HCT116 (cell line): Measurements from ENCODE around the gene PFKFB3. TPM values are rescaled to one million over a fixed set of nuclear protein-coding genes. Genes with fewer than 3 reads are reported as not detected.
A peak's percentile ranks its signal among the peaks of the same experiment; 100 is the strongest.

Experiments
- ATAC-seq: fragments of 200-7000 bp; cut with Tn5 transposase; 2 replicates; pipeline ENCODE4 v1.9.1; 2020; ENCODE audit warnings: mild to moderate bottlenecking, moderate library complexity
- BruUV-seq: library from RNA; stranded (reverse); fragments of 400-500 nt; replicated peaks from 2 replicates; lab custom pipeline; 2021; lab: Mats Ljungman, UMichigan
- CTCF ChIA-PET: fragments of 300-600 bp; sonication (Branson Sonifier 250); formaldehyde crosslinking; loops from one replicate; lab custom pipeline; 2021; ENCODE audit warnings: antibody characterized with exemption; lab: Charles Lee
- POLR2A ChIA-PET: fragments of 300-600, 350-600 bp; sonication (Branson Sonifier 250); formaldehyde crosslinking; loops from one replicate; lab custom pipeline; 2021; ENCODE audit warnings: antibody characterized with exemption; lab: Charles Lee
- RAD21 ChIA-PET, 2 experiments: fragments of 300-600 bp; sonication (Branson Sonifier 250); formaldehyde crosslinking; loops; one replicate each; lab custom pipeline; 2023; ENCODE audit warnings: low total read pairs in 2 of 2; ENCODE audit not compliant: uncharacterized antibody in 2 of 2, unreplicated experiment in 2 of 2, low non-redundant PET in 1 of 2; lab: Charles Lee
- DNase-seq: peaks from one replicate; pipeline ENCODE4 v3.0.0-alpha.2; 2010; ENCODE audit warnings: low read depth, low spot score
- H2AFZ ChIP-seq: fragments of 200-600 bp; shearing (Covaris generic), sonication (generic); 2 replicates; pipeline ENCODE4 v1.6.1; 2017; ENCODE audit warnings: low read depth, mixed run types, mixed read lengths, antibody characterized with exemption, low read length; ENCODE audit not compliant: poor library complexity, severe bottlenecking
- H3K27ac ChIP-seq: 2 replicates; pipeline ENCODE4 v1.5.1; 2012; ENCODE audit warnings: low read depth, low read length
- H3K27me3 ChIP-seq: fragments of 200-600 bp; sonication (generic); 2 replicates; pipeline ENCODE4 v1.6.1; 2016; ENCODE audit warnings: mixed run types, low read length, mixed read lengths; ENCODE audit not compliant: insufficient read depth
- H3K36me3 ChIP-seq, 2 experiments: fragments of 200-500 bp in 1 of 2; fragments of 200-600 bp in 1 of 2; sonication (Bioruptor generic) in 1 of 2; sonication (generic) in 1 of 2; 2 replicates each; pipeline versions ENCODE4 v1.5.1 to v1.6.1; 2014 to 2016; ENCODE audit warnings: low read length in 2 of 2, inconsistent platforms in 1 of 2, mixed read lengths in 1 of 2, mixed run types in 1 of 2; ENCODE audit not compliant: insufficient read depth in 2 of 2, control insufficient read depth in 1 of 2
- H3K4me1 ChIP-seq, 2 experiments: fragments of 200-600 bp in 1 of 2; sonication (generic) in 1 of 2; 2 replicates each; pipeline versions ENCODE4 v1.5.1 to v1.6.1; 2012 to 2017; ENCODE audit warnings: low read length in 2 of 2, inconsistent platforms in 1 of 2, mild to moderate bottlenecking in 1 of 2, mixed read lengths in 1 of 2, mixed run types in 1 of 2, moderate library complexity in 1 of 2; ENCODE audit not compliant: insufficient read depth in 2 of 2, control insufficient read depth in 1 of 2
- H3K4me2 ChIP-seq: fragments of 200-600 bp; sonication (generic); 2 replicates; pipeline ENCODE4 v1.6.1; 2017; ENCODE audit warnings: mixed run types, low read length, mixed read lengths
- H3K4me3 ChIP-seq, 2 experiments: fragments of 200-600 bp in 1 of 2; sonication (generic) in 1 of 2; replicated peaks in 1 of 2; 2 replicates each; pipeline ENCODE4 v1.5.1; 2011 to 2016; ENCODE audit warnings: low read length in 2 of 2, control low read depth in 1 of 2, low read depth in 1 of 2, mild to moderate bottlenecking in 1 of 2, mixed read lengths in 1 of 2, mixed run types in 1 of 2
- H3K79me2 ChIP-seq: fragments of 200-600 bp; sonication (generic); 2 replicates; pipeline ENCODE4 v1.6.1; 2017; ENCODE audit warnings: mild to moderate bottlenecking, mixed run types, low read length, moderate library complexity, mixed read lengths; ENCODE audit not compliant: insufficient read depth
- H3K9ac ChIP-seq: fragments of 200-600 bp; sonication (generic); 2 replicates; pipeline ENCODE4 v1.6.1; 2016; ENCODE audit warnings: low read length, mixed read lengths
- H3K9me2 ChIP-seq: fragments of 200-600 bp; sonication (generic), shearing (Covaris generic); 2 replicates; pipeline ENCODE4 v1.6.1; 2017; ENCODE audit warnings: mixed run types, mild to moderate bottlenecking, moderate library complexity; ENCODE audit not compliant: insufficient read depth
- H3K9me3 ChIP-seq, 2 experiments: fragments of 200-500 bp in 1 of 2; fragments of 200-600 bp in 1 of 2; sonication (Bioruptor generic) in 1 of 2; sonication (generic) in 1 of 2; 2 replicates each; pipeline ENCODE4 v1.6.1; 2014 to 2017; ENCODE audit warnings: low read length in 2 of 2, mixed read lengths in 2 of 2, inconsistent platforms in 1 of 2, low read depth in 1 of 2, mild to moderate bottlenecking in 1 of 2, mixed run types in 1 of 2, moderate library complexity in 1 of 2; ENCODE audit not compliant: control insufficient read depth in 1 of 2, insufficient read depth in 1 of 2
- H4K20me1 ChIP-seq: fragments of 200-600 bp; sonication (generic), shearing (Covaris generic); 2 replicates; pipeline ENCODE4 v1.6.1; 2017; ENCODE audit warnings: mixed run types, mild to moderate bottlenecking, moderate library complexity; ENCODE audit not compliant: insufficient read depth
- CBX3 ChIP-seq: IDR thresholded peaks from 2 replicates; pipeline ENCODE4 v1.6.1; 2012; ENCODE audit warnings: low read depth
- CEBPB ChIP-seq: IDR thresholded peaks from 2 replicates; pipeline ENCODE4 v1.6.1; 2012; ENCODE audit warnings: low read depth
- EGR1 ChIP-seq: IDR thresholded peaks from 2 replicates; pipeline ENCODE4 v1.6.1; 2012; ENCODE audit warnings: low read depth
- ELF1 ChIP-seq: IDR thresholded peaks from 2 replicates; pipeline ENCODE4 v1.6.1; 2012; ENCODE audit warnings: low read depth, borderline replicate concordance
- JUND ChIP-seq: IDR thresholded peaks from 2 replicates; pipeline ENCODE4 v1.6.1; 2012
- POLR2A ChIP-seq: IDR thresholded peaks from 2 replicates; pipeline ENCODE4 v1.7.0; 2011; ENCODE audit warnings: borderline replicate concordance; ENCODE audit not compliant: insufficient read depth, insufficient read length; ENCODE audit errors: extremely low read depth
- RAD21 ChIP-seq: IDR thresholded peaks from 2 replicates; pipeline ENCODE4 v1.6.1; 2012; ENCODE audit warnings: low read depth, mild to moderate bottlenecking
- SIN3A ChIP-seq: IDR thresholded peaks from 2 replicates; pipeline ENCODE4 v1.6.1; 2012; ENCODE audit warnings: low read depth
- SRF ChIP-seq: IDR thresholded peaks from 2 replicates; pipeline ENCODE4 v1.6.1; 2012; ENCODE audit warnings: low read depth
- TCF7L2 ChIP-seq: IDR thresholded peaks from 2 replicates; pipeline ENCODE4 v1.7.0; 2011; ENCODE audit warnings: borderline replicate concordance, inconsistent platforms; ENCODE audit not compliant: insufficient read depth, insufficient read length; ENCODE audit errors: extremely low read depth
- ZFX ChIP-seq: fragments of 450-650 bp; IDR thresholded peaks from 2 replicates; pipeline ENCODE4 v1.6.1; 2017
- intact Hi-C: fragments of 100-400 bp; cut with micrococcal nuclease; formaldehyde crosslinking; loops from 2 replicates; pipeline ENCODE4 v1.10.0; 2022
- total RNA-seq: library from RNA; stranded (reverse); gene quantifications from one replicate; pipeline ENCODE4 v1.2.1, GENCODE V29; 2021; ENCODE audit not compliant: unreplicated experiment
- TF ChIP-seq, protein P1 (sequence below), 3 experiments: fragments of 200-600 bp in 1 of 3; sonication (generic) in 1 of 3; IDR thresholded peaks in 2 of 3; conservative IDR thresholded peaks in 1 of 3; 2 replicates each; pipeline ENCODE4 v1.5.1; 2012 to 2017; ENCODE audit warnings: low read depth in 2 of 3, low read length in 2 of 3, antibody characterized with exemption in 1 of 3, borderline replicate concordance in 1 of 3, control low read depth in 1 of 3, mild to moderate bottlenecking in 1 of 3, mixed read lengths in 1 of 3, mixed run types in 1 of 3, moderate library complexity in 1 of 3; ENCODE audit not compliant: insufficient read depth in 1 of 3
- TF ChIP-seq, protein P2 (sequence below): IDR thresholded peaks from 2 replicates; pipeline ENCODE4 v1.6.1; 2012

Gene PFKFB3
- total RNA-seq, 1 experiment from 2014 or later = 50.8 TPM

DNA sequence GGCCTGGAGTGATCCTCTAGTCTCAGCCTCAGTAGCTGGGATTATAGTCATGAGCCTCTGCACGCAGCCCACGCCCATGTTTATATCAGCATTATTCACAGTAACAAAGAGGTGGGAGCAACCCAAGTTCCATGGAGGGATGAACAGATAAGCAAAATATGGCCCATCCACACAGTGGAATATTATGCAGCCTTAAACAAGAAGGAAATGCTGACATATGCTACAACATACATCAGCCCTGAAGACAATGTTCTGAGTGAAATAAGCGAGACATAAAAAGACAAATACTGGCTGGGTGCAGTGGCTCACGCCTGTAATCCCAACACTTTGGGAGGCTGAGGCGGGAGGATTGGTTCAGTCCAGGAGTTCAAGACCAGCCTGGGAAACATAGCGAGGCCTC is 21.5 kb upstream of the PFKFB3 start (continued):
- TF ChIP-seq, protein P1, sequence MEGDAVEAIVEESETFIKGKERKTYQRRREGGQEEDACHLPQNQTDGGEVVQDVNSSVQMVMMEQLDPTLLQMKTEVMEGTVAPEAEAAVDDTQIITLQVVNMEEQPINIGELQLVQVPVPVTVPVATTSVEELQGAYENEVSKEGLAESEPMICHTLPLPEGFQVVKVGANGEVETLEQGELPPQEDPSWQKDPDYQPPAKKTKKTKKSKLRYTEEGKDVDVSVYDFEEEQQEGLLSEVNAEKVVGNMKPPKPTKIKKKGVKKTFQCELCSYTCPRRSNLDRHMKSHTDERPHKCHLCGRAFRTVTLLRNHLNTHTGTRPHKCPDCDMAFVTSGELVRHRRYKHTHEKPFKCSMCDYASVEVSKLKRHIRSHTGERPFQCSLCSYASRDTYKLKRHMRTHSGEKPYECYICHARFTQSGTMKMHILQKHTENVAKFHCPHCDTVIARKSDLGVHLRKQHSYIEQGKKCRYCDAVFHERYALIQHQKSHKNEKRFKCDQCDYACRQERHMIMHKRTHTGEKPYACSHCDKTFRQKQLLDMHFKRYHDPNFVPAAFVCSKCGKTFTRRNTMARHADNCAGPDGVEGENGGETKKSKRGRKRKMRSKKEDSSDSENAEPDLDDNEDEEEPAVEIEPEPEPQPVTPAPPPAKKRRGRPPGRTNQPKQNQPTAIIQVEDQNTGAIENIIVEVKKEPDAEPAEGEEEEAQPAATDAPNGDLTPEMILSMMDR (IDR thresholded peaks at IDR 0.05 in 2 of 3, conservative IDR thresholded peaks at IDR 0.05 in 1 of 3; ENCODE audit: borderline replicate concordance in 1 of 3, insufficient read depth in 1 of 3, low read depth in 2 of 3, low read length in 2 of 3) = no peak
- TF ChIP-seq JUND (no peak), RAD21 (no peak), CEBPB (no peak), SRF (no peak)
- TF ChIP-seq, protein P2, sequence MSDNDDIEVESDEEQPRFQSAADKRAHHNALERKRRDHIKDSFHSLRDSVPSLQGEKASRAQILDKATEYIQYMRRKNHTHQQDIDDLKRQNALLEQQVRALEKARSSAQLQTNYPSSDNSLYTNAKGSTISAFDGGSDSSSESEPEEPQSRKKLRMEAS = no peak
- TF ChIP-seq, all 23 proteins: peak for 0

DNA sequence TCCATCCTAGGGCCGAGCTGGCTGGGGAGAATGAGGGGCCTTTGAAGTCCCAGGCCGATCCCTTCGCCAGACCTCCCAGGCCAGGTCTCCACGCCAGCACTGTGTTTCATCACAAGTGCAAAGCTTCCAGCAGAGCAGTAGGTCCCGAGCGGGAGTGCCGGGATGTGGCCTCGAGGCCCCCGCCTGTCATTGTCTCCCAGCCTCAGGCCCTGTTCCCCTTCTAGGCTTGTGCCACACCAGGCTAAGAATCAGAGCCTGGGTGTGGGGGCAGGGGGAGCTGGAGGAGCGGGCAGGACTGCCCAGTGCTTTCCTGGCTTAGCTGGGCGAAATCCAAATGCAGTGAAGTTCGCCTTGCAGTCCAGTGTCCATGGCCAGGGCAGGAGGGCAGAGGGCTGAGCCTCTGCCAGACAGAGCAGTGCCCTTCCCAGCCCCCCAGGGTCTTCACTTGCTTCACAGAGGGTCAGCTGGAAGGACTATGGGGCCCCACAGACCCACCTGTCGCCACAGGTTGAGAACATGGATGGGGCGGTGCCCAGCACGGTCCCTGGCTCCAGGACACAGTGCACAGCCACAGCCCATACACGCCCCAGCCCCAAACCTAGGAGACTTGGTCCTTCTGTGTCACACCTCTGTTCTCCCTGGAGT is 20.2 kb upstream of the PFKFB3 start:
- no peak overlapping the region for H3K4me2 ChIP-seq
- no peak overlapping the region for H3K27ac ChIP-seq
- no peaks in the 10 kb centered on the region for H3K9me3 ChIP-seq
- DNase-seq (no peak), ATAC-seq (peak; percentile 6; the same call in 1 of the 2 replicates)
- BruUV-seq = no TSS peak
- no peaks in the 10 kb centered on the region for H3K36me3 ChIP-seq
- no peak overlapping the region for H3K9ac ChIP-seq
- no peak overlapping the region for H3K4me3 ChIP-seq
- H3K27me3 ChIP-seq = no peaks in the 10 kb centered on the region
- H2AFZ ChIP-seq = no peak overlapping the region
- ChIA-PET CTCF (no interaction called here), POLR2A (interaction anchor here (0.6 kb wide), 1 partner anchor 20 kb away, joined by 3 read pairs; the partner anchor contains the start of gene PFKFB3), RAD21 (no interaction called here)
- H4K20me1 ChIP-seq = peaks cover 9% of the 10 kb centered on the region; the same call in 1 of the 2 replicates
- peaks cover 15 to 19% of the 10 kb centered on the region in 2 experiments for H3K4me1 ChIP-seq
- H3K9me2 ChIP-seq = no peaks in the 10 kb centered on the region
- H3K79me2 ChIP-seq = peaks cover 26% of the 10 kb centered on the region; the same call in 1 of the 2 replicates
- TF ChIP-seq SIN3A = no peak
- no peak for TF ChIP-seq RAD21
- no peak for TF ChIP-seq TCF7L2
- TF ChIP-seq ZFX = no peak
- TF ChIP-seq CBX3 = no peak
- TF ChIP-seq EGR1 = no peak
- TF ChIP-seq ELF1 = no peak
- TF ChIP-seq POLR2A = no peak
- intact Hi-C loops = no loop called here
